Activated naive CD4-positive, alpha-beta T cell treated with anti-CD3 and anti-CD28 coated beads, Interleukin-2, amount 50 U/mL, for 24 hours (primary cell): ENCODE measurements around the gene PJVK.
"Not testable (repeated sequence)": the region's sequence is repeated elsewhere in the genome, so short reads cannot be mapped to it uniquely, and the experiment has no call there.

Experiments used
- H3K27ac Mint-ChIP-seq: one replicate; pipeline ENCODE4 v1.8.0; 2021; ENCODE audit warnings: mild to moderate bottlenecking, mixed read lengths
- H3K27me3 Mint-ChIP-seq: one replicate; pipeline ENCODE4 v1.8.0; 2021; ENCODE audit warnings: mixed read lengths
- H3K36me3 Mint-ChIP-seq: one replicate; pipeline ENCODE4 v1.8.0; 2021; ENCODE audit warnings: mixed read lengths
- H3K4me1 Mint-ChIP-seq: one replicate; pipeline ENCODE4 v1.8.0; 2021; ENCODE audit warnings: mixed read lengths
- H3K4me3 Mint-ChIP-seq: one replicate; pipeline ENCODE4 v1.8.0; 2021; ENCODE audit warnings: mild to moderate bottlenecking, mixed read lengths
- H3K9me3 Mint-ChIP-seq: one replicate; pipeline ENCODE4 v1.8.0; 2021; ENCODE audit warnings: mixed read lengths

Gene PJVK

DNA sequence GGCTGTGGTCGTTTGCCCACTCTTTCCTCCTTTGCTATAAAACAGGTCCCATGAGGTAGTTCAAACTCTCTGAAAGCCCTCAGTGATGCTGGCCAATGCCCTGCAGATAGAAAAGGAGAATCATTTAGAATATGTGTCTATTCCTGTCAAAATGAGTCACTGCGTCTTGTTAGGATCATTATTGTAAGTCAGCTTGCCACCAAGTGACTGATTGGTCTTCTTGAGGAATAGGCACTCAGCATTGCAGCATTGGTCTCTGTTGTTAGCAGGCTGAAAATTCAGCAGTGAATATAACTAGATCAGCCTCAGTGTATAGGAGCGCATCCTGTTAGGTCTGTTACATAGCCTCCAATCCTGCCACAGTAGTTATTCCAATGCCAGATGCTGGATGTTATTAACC is 29.1 kb upstream of the PJVK start:
- Mint-ChIP-seq H3K36me3 (peaks cover 21% of the 10 kb centered on the region), H3K27ac (no peak overlapping the region), H3K4me3 (no peak overlapping the region), H3K9me3 (peaks cover 6% of the 10 kb centered on the region), H3K4me1 (no peaks in the 10 kb centered on the region), H3K27me3 (no peaks in the 10 kb centered on the region)

DNA sequence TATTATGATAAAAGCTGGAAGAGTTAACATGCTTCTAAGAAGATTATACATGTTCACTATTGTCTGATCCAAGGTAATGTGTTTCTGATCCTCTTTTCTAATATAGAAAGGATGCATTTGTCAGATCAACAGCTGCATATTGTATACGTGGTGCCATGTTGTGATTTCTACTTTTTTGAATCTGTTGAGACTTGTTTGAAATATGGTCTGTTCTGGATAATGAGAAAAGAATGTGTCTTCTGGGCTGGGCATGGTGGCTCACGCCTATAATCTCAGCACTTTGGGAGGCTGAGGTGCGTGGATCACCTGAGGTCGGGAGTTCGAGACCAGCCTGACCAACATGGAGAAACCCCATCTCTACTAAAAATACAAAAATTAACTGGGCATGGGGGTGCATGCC is 27.4 kb upstream of the PJVK start:
- H3K9me3 Mint-ChIP-seq, H3K27me3 Mint-ChIP-seq, H3K27ac Mint-ChIP-seq, H3K4me1 Mint-ChIP-seq, H3K4me3 Mint-ChIP-seq: not testable (repeated sequence)
- peaks cover 28% of the 10 kb centered on the region for H3K36me3 Mint-ChIP-seq

- Mint-ChIP-seq H3K4me1 (no peaks in the 10 kb centered on the region), H3K4me3 (no peak overlapping the region), H3K36me3 (peaks cover 33% of the 10 kb centered on the region), H3K27me3 (no peaks in the 10 kb centered on the region), H3K27ac (no peak overlapping the region), H3K9me3 (peaks cover 6% of the 10 kb centered on the region)
These were observed 25.8 kb upstream of the PJVK start for GRCh38 chr2:178425255-178425827.

- H3K4me3 Mint-ChIP-seq = no peak overlapping the region
- no peak overlapping the region for H3K27ac Mint-ChIP-seq
- H3K4me1 Mint-ChIP-seq = no peaks in the 10 kb centered on the region
- H3K36me3 Mint-ChIP-seq = peaks cover 35% of the 10 kb centered on the region
- H3K27me3 Mint-ChIP-seq = no peaks in the 10 kb centered on the region
- H3K9me3 Mint-ChIP-seq = peaks cover 6% of the 10 kb centered on the region
These were observed 24.8 kb upstream of the PJVK start for GRCh38 chr2:178426388-178426787.

- peaks cover 6% of the 10 kb centered on the region for H3K9me3 Mint-ChIP-seq
- H3K4me1 Mint-ChIP-seq = no peaks in the 10 kb centered on the region
- H3K36me3 Mint-ChIP-seq = peaks cover 39% of the 10 kb centered on the region
- H3K27ac Mint-ChIP-seq = no peak overlapping the region
- no peak overlapping the region for H3K4me3 Mint-ChIP-seq
- H3K27me3 Mint-ChIP-seq = no peaks in the 10 kb centered on the region
These were observed 23.7 kb upstream of the PJVK start for GRCh38 chr2:178427458-178427857.

DNA sequence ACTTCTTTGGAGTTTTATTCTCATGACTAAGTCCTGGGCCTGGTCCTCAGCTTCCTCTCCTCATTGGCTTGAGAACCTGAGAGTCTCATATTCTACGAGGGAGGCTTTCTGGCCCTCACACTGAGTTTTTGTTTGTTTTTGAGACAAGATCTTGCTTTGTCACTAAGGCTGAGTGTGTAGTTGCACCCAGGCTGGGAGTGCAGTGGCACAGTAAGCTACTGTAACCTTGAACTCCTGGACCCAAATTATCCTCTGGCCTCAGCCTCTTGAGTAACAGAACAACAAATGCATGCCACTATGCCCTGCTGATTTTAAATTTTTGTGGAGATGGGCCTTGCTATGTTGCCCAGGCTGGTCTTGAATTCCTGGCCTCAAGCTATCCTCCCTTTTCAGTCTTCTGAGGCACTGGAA is 22.8 kb upstream of the PJVK start:
- H3K27me3 Mint-ChIP-seq = no peaks in the 10 kb centered on the region
- H3K27ac Mint-ChIP-seq = peak overlapping the region; percentile 59
- peaks cover 39% of the 10 kb centered on the region for H3K36me3 Mint-ChIP-seq
- H3K4me3 Mint-ChIP-seq = no peak overlapping the region
- H3K4me1 Mint-ChIP-seq = no peaks in the 10 kb centered on the region
- peaks cover 6% of the 10 kb centered on the region for H3K9me3 Mint-ChIP-seq

DNA sequence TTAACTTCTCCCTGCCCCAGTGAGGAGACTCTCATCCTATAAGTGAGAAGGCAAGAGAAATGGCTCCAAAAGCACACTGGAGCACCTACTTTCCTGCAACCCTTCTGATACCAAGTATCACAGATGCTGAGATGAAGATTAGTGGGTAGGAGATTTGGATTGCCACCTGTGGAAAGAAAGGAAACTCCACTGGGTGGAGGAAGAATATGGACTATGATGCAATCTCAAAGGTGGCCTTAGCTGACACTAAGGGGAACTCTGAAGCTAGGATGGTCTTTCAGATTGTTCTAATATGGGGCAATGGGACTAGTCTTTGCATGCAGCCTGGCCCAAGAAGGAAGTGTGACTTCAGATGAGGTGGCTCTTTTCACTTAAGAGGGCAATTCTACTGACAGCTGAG is 21.8 kb upstream of the PJVK start:
- no peak overlapping the region for H3K4me3 Mint-ChIP-seq
- peaks cover 4% of the 10 kb centered on the region for H3K9me3 Mint-ChIP-seq
- H3K36me3 Mint-ChIP-seq = peaks cover 37% of the 10 kb centered on the region
- no peak overlapping the region for H3K27ac Mint-ChIP-seq
- H3K4me1 Mint-ChIP-seq = no peaks in the 10 kb centered on the region
- H3K27me3 Mint-ChIP-seq = no peaks in the 10 kb centered on the region

GRCh38 chr2:178436662-178437061 is 14.5 kb upstream of the PJVK start:
- peaks cover 6% of the 10 kb centered on the region for H3K4me1 Mint-ChIP-seq
- no peaks in the 10 kb centered on the region for H3K27me3 Mint-ChIP-seq
- H3K27ac Mint-ChIP-seq = no peak overlapping the region
- no peaks in the 10 kb centered on the region for H3K9me3 Mint-ChIP-seq
- H3K4me3 Mint-ChIP-seq = no peak overlapping the region
- peaks cover 31% of the 10 kb centered on the region for H3K36me3 Mint-ChIP-seq

DNA sequence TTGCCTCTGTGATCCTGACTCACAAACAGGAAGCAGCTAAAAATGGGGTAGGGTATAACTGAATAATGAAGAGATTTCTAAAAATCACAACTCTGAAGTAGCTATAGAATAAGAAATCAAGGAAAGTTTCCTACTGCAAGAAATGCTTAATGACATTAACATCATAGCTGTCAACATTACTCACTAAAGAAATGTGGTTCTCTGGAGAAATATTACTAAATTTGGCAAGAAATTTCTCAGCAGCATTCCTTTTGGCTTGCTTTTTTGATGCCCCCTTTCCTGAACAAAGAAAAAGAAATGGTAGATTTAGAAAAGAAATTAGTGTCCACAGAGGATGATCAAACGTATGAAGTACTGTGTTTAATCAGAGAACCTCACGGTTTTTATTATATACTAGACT is 9.8 kb upstream of the PJVK start:
- Mint-ChIP-seq H3K36me3 (peaks cover 29% of the 10 kb centered on the region), H3K27me3 (no peaks in the 10 kb centered on the region), H3K9me3 (no peaks in the 10 kb centered on the region), H3K4me3 (no peak overlapping the region), H3K27ac (peak overlapping the region; percentile 60), H3K4me1 (peaks cover 18% of the 10 kb centered on the region)

GRCh38 chr2:178448968-178449661 is 2.1 kb upstream of the PJVK start:
- peaks cover 40% of the 10 kb centered on the region for H3K4me1 Mint-ChIP-seq
- peak overlapping the region; percentile 72 for H3K27ac Mint-ChIP-seq
- H3K27me3 Mint-ChIP-seq = no peaks in the 10 kb centered on the region
- peaks cover 17% of the 10 kb centered on the region for H3K36me3 Mint-ChIP-seq
- peak overlapping the region; percentile 93 for H3K4me3 Mint-ChIP-seq
- no peaks in the 10 kb centered on the region for H3K9me3 Mint-ChIP-seq

DNA sequence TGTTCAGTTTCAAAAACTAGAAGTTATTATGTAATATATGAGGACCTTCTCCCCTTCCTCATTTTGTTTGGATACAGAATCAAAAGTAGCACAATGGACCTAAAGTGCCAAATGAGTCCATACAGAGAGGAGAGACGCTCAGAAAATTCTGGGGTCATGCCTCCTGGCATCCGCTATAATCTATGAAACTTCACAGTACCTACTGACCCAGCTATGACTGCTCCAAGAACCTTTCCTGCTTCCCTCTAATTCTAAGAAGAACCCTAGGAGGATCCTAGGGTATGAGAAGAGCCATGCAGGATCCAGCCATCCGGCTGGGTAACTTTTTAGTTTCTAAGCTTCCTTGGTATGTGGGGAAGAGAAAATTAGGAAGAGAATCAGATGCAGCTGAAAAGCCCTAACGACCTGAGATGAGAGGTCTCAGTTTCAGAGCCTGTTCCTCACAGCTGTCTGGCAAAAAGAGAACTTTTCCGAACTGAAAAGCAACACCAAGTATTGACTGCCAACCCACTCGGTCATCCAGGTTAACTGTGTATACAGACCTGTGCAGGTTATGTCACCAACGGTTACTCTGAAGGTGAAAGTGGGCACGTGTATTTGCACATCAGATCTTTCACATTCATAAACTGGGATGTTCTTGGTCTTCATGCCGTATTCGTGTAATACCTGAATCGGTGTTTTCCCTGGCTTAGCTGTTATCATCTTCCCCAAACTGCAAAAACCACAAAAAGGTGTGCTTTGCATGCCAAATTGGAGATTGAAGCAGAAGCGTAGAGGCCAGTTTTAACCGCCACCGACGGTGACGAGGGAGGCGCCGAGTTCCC is 1.3 kb upstream of the PJVK start:
- peak overlapping the region; percentile 93 for H3K4me3 Mint-ChIP-seq
- peaks cover 34% of the 10 kb centered on the region for H3K4me1 Mint-ChIP-seq
- H3K36me3 Mint-ChIP-seq = peaks cover 15% of the 10 kb centered on the region
- peak overlapping the region; percentile 96 for H3K27ac Mint-ChIP-seq
- no peaks in the 10 kb centered on the region for H3K27me3 Mint-ChIP-seq
- no peaks in the 10 kb centered on the region for H3K9me3 Mint-ChIP-seq

- Mint-ChIP-seq H3K4me3 (peak overlapping the region; percentile 93), H3K27ac (peak overlapping the region; percentile 96), H3K9me3 (no peaks in the 10 kb centered on the region), H3K36me3 (peaks cover 12% of the 10 kb centered on the region), H3K4me1 (peaks cover 29% of the 10 kb centered on the region), H3K27me3 (no peaks in the 10 kb centered on the region)
These were observed 729 bp upstream of the PJVK start for GRCh38 chr2:178450524-178450773.

- Mint-ChIP-seq H3K4me3 (peak overlapping the region; percentile 94), H3K9me3 (no peaks in the 10 kb centered on the region), H3K27ac (peak overlapping the region; percentile 41), H3K27me3 (no peaks in the 10 kb centered on the region), H3K36me3 (peaks cover 12% of the 10 kb centered on the region), H3K4me1 (peaks cover 26% of the 10 kb centered on the region)
These were observed 1.2 kb downstream of the PJVK start for GRCh38 chr2:178452334-178452733.

GRCh38 chr2:178452870-178453269 is 1.7 kb downstream of the PJVK start:
- Mint-ChIP-seq H3K27me3 (no peaks in the 10 kb centered on the region), H3K4me1 (peaks cover 25% of the 10 kb centered on the region), H3K9me3 (no peaks in the 10 kb centered on the region), H3K36me3 (peaks cover 11% of the 10 kb centered on the region), H3K27ac (no peak overlapping the region), H3K4me3 (no peak overlapping the region)

- Mint-ChIP-seq H3K27me3 (no peaks in the 10 kb centered on the region), H3K27ac (no peak overlapping the region), H3K36me3 (no peaks in the 10 kb centered on the region), H3K9me3 (no peaks in the 10 kb centered on the region), H3K4me1 (peaks cover 4% of the 10 kb centered on the region), H3K4me3 (no peak overlapping the region)
These were observed 4.8 kb downstream of the PJVK start for GRCh38 chr2:178455947-178456346.

- H3K4me3 Mint-ChIP-seq = no peak overlapping the region
- H3K36me3 Mint-ChIP-seq = no peaks in the 10 kb centered on the region
- H3K27me3 Mint-ChIP-seq = no peaks in the 10 kb centered on the region
- H3K9me3 Mint-ChIP-seq = no peaks in the 10 kb centered on the region
- no peaks in the 10 kb centered on the region for H3K4me1 Mint-ChIP-seq
- H3K27ac Mint-ChIP-seq = no peak overlapping the region
These were observed 6.3 kb downstream of the PJVK start for GRCh38 chr2:178457390-178457886.
